Retinal pigment epithelial cell (primary cell): ENCODE data around the gene RPP14.
"Not testable (repeated sequence)": the region's sequence is repeated elsewhere in the genome, so short reads cannot be mapped to it uniquely, and the experiment has no call there.

ENCODE experiments used
- DNase-seq: peaks from one replicate; pipeline ENCODE4 v3.0.0-alpha.2; 2010; ENCODE audit warnings: low read depth
- H3K4me3 ChIP-seq: 2 replicates; pipeline ENCODE4 v1.5.1; 2011; ENCODE audit warnings: mild to moderate bottlenecking, low read length, control low read depth, moderate library complexity
- CTCF ChIP-seq: conservative IDR thresholded peaks from 2 replicates; pipeline ENCODE4 v1.5.1; 2011; ENCODE audit warnings: low read depth, low read length, control low read depth, inconsistent platforms

Gene RPP14

GRCh38 chr3:58333206-58334012, 27.4 kb downstream of the RPP14 start:
- peak; percentile 23 for TF ChIP-seq CTCF
- no peak for DNase-seq
- peak overlapping the region; percentile 81 for H3K4me3 ChIP-seq

GRCh38 chr3:58334013-58334321, 27.9 kb downstream of the RPP14 start:
- peak overlapping the region; percentile 81 for H3K4me3 ChIP-seq
- no peak for TF ChIP-seq CTCF
- DNase-seq = no peak

GRCh38 chr3:58334506-58334884, 28.4 kb downstream of the RPP14 start:
- no peak for DNase-seq
- no peak for TF ChIP-seq CTCF
- H3K4me3 ChIP-seq = no peak overlapping the region

- H3K4me3 ChIP-seq = no peak overlapping the region
- no peak for TF ChIP-seq CTCF
- DNase-seq = no peak
Observed at GRCh38 chr3:58335652-58335947, 29.6 kb downstream of the RPP14 start.

- TF ChIP-seq CTCF = no peak
- H3K4me3 ChIP-seq = no peak overlapping the region
- no peak for DNase-seq
Observed at GRCh38 chr3:58336135-58336882, 30.3 kb downstream of the RPP14 start.

DNA sequence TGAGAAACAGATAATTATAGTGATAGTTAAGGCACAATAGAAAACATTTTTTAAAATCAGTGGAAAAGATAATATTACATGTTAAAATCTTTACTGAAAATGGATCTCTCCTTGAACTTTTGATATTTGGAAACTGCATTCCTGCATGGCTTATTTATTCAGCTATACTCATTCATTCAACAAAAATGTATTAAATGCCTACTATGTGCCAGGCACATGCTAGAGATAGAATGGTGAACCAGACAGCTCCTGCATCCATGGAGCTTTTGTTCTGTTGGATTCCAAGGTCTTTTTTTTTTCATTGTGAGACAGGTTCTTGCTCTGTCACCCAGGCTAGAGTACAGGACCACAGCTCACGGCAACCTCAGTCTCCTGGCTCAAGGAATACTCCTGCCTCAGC, 31.1 kb downstream of the RPP14 start:
- no peak for DNase-seq
- TF ChIP-seq CTCF = no peak
- H3K4me3 ChIP-seq = no peak overlapping the region

DNA sequence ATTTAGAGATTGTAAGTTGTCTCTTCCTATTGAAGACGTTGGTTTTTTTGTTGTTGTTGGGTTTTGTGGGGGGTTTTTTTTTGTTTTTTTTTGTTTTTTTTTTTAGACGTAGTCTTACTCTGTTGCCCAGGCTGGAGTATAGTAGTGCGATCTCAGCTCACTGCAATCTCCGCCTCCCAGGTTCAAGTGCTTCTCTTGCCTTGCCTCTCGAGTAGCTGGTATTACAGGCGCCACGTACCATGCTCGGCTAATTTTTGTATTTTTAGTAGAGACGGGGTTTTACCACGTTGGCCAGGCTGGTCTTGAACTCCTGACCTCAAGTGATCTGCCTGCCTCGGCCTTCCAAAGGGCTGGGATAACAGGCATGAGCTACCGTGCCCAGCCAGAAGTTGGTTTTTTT, 33.1 kb downstream of the RPP14 start:
- not testable (repeated sequence) for H3K4me3 ChIP-seq, DNase-seq
